BJ (cell line): ENCODE measurements around the gene ZNF573. TPM values are rescaled to one million over a fixed set of nuclear protein-coding genes. Genes with fewer than 3 reads are reported as not detected.

Source experiments
- CTCF ChIA-PET: fragments of 350-600 bp; formaldehyde crosslinking; extraction: SDS; loops from one replicate; lab custom pipeline; 2021; ENCODE audit warnings: antibody characterized with exemption, inconsistent platforms; lab: Yijun Ruan, JAX
- POLR2A ChIA-PET: fragments of 300-600 bp; sonication (Branson Sonifier 250); formaldehyde crosslinking; extraction: SDS; loops from one replicate; lab custom pipeline; 2021; ENCODE audit warnings: antibody characterized with exemption; lab: Charles Lee
- DNase-seq: peaks from one replicate; pipeline ENCODE4 v3.0.0-alpha.2; 2011; ENCODE audit warnings: low read depth
- H3K27me3 ChIP-seq: 2 replicates; pipeline ENCODE4 v1.6.0; 2011; ENCODE audit warnings: low read length; ENCODE audit not compliant: control insufficient read depth, insufficient read depth
- H3K36me3 ChIP-seq: 2 replicates; pipeline ENCODE4 v1.5.1; 2011; ENCODE audit warnings: low read length; ENCODE audit not compliant: control insufficient read depth, insufficient read depth
- H3K4me3 ChIP-seq: 2 replicates; pipeline ENCODE4 v1.5.1; 2011; ENCODE audit warnings: low read depth, mild to moderate bottlenecking, control low read depth, low read length
- polyA plus RNA-seq: library from polyadenylated mRNA; depleted of rRNA; stranded (reverse); fragments of >200 nt; gene quantifications from 2 replicates; pipeline ENCODE4 v1.2.3, GENCODE V29; 2011; rRNA removed
- small RNA-seq: library from RNA; depleted of rRNA; stranded (forward); fragments of <200 nt; gene quantifications from one replicate; pipeline ENCODE3, GENCODE V24; 2012; ENCODE audit warnings: low replicate concordance, low read depth; ENCODE audit not compliant: insufficient read length
- TF ChIP-seq, protein P1 (sequence below): IDR thresholded peaks from 2 replicates; pipeline ENCODE4 v1.5.1; 2011; ENCODE audit warnings: low read depth, mild to moderate bottlenecking, control low read depth, inconsistent platforms, low read length, moderate library complexity; ENCODE audit not compliant: insufficient read depth

ZNF573 gene
- polyA plus RNA-seq, 1 experiment, result 0.90 TPM

DNA sequence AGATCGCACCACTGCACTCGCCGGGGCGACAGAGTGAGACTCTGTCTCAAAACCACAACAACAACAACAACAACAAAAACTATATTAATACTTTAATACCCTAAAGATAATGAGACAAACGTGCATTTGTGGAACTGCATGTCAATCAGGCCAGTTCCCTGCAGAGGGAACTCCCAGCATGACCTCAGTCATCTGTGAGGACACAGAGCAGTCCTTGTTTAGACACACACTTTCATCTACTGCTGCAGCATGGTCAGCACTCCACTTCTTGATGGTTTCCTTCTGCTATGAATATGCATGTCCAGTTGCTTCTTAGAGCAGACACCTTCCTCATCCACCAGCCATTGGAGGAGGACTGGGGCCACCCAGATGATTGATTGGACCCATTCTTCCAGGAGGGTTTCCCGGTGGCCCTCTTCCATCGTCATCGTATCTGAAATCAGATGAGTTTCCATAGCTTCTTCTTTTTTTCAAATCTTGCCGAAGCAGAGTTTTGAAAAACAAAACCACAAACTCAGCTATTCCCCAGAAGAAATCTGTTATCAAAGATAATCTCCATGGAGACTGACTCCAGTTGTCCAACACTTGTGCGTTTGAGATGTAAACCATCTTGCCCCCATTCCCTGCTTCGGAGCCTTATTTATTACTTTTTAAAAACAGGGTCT lies 86.3 kb downstream of the ZNF573 start:
- no peak overlapping the region for H3K4me3 ChIP-seq
- CTCF ChIA-PET, result no interaction called here
- no peak for DNase-seq
- TF ChIP-seq, protein P1, sequence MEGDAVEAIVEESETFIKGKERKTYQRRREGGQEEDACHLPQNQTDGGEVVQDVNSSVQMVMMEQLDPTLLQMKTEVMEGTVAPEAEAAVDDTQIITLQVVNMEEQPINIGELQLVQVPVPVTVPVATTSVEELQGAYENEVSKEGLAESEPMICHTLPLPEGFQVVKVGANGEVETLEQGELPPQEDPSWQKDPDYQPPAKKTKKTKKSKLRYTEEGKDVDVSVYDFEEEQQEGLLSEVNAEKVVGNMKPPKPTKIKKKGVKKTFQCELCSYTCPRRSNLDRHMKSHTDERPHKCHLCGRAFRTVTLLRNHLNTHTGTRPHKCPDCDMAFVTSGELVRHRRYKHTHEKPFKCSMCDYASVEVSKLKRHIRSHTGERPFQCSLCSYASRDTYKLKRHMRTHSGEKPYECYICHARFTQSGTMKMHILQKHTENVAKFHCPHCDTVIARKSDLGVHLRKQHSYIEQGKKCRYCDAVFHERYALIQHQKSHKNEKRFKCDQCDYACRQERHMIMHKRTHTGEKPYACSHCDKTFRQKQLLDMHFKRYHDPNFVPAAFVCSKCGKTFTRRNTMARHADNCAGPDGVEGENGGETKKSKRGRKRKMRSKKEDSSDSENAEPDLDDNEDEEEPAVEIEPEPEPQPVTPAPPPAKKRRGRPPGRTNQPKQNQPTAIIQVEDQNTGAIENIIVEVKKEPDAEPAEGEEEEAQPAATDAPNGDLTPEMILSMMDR, result no peak
- peaks cover 2% of the 10 kb centered on the region; the same call in 1 of the 2 replicates for H3K36me3 ChIP-seq
- no peaks in the 10 kb centered on the region for H3K27me3 ChIP-seq
- POLR2A ChIA-PET, result no interaction called here

DNA sequence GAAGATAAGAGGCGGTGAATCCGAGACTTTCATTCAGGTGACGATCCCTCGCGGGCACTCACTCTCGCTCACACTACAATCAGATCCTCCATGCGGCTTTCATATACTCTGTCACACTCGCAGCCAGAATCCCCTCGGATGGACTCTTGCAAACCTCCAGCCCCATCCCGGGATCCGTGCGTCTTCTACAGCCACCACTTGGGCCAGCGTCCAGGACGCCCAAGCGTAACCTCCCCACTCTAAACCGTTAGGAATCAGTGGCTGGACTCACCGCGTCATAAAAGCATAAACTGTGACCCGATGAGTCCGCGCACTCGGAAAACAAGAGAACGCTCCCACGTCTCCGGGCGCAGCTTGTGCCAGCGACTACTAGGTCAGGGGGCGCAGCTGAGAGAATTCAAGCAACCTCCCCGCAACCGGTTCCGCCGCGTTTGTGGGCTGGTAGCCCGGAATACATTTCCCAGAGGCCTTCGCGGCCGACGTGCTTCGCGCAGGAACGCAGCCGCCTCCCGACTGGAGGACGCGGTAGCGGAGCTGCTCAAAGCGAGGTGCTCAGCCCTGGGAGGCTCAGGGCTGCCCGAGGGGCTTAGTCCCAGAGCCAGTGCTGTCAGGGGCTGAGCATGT lies 87.4 kb downstream of the ZNF573 start:
- CTCF ChIA-PET, result no interaction called here
- TF ChIP-seq, protein P1, result no peak
- POLR2A ChIA-PET, result no interaction called here
- DNase-seq, result peak; percentile 33
- peak overlapping the region; percentile 56 for H3K4me3 ChIP-seq
- no peaks in the 10 kb centered on the region for H3K27me3 ChIP-seq
- peaks cover 2% of the 10 kb centered on the region; the same call in 1 of the 2 replicates for H3K36me3 ChIP-seq

Small RNA genes within 50 kb of the gene (small RNA-seq; reads per million reads assigned to genes)
- not detected for gene SELENOKP1

Other genes starting within 250 kb of the ZNF573 start
- gene ZNF571, start 184.8 kb downstream of the ZNF573 start, polyA plus RNA-seq, result 1.0 and 1.3 TPM in 2 replicates
- gene ZNF540, start 184.7 kb downstream of the ZNF573 start, polyA plus RNA-seq, result 0.58 and 0.65 TPM in 2 replicates
- gene ZFP30, start 124.1 kb downstream of the ZNF573 start, polyA plus RNA-seq, result 3.9 and 5.1 TPM in 2 replicates
- 1.7 and 2.1 TPM in 2 replicates for gene ZNF607, start 59.8 kb downstream of the ZNF573 start, polyA plus RNA-seq
- gene WDR87, start 127.0 kb upstream of the ZNF573 start, polyA plus RNA-seq, result not detected in 2 replicates
- gene SIPA1L3, start 127.6 kb upstream of the ZNF573 start, polyA plus RNA-seq, result 4.0 and 4.5 TPM in 2 replicates